Measurements from ENCODE around the gene ODC1. TPM values are rescaled to one million over a fixed set of nuclear protein-coding genes. Genes with fewer than 3 reads are reported as not detected.

Gene ODC1
- total RNA-seq, 1 donor, result 109 TPM

- no peak overlapping the region for H3K4me3 ChIP-seq (ENCODE audit: insufficient read depth, low read length)
- no peaks in the 10 kb centered on the region for H3K9me3 ChIP-seq (ENCODE audit: low read depth, low read length)
- no peak overlapping the region for H2AFZ ChIP-seq (ENCODE audit: low read length)
- H3K79me2 ChIP-seq (ENCODE audit: insufficient read depth, low read length), result peaks cover 2% of the 10 kb centered on the region
- no peak for DNase-seq (ENCODE audit: insufficient read length, low spot score, missing footprints)
- H3K4me2 ChIP-seq (ENCODE audit: insufficient read depth, low read length), result no peak overlapping the region
- no peaks in the 10 kb centered on the region for H3K4me1 ChIP-seq (ENCODE audit: insufficient read depth, low read length)
- TF ChIP-seq CTCF (IDR thresholded peaks at IDR 0.05; ENCODE audit: extremely low read depth, low read depth, low read length), result no peak
- H3K27ac ChIP-seq (ENCODE audit: low read depth, low read length), result no peak overlapping the region
- H4K20me1 ChIP-seq (ENCODE audit: insufficient read depth, low read length), result no peaks in the 10 kb centered on the region
- peaks cover 43% of the 10 kb centered on the region for H3K36me3 ChIP-seq (ENCODE audit: insufficient read depth, low read length)
- H3K27me3 ChIP-seq (ENCODE audit: insufficient read depth, low read length), result no peaks in the 10 kb centered on the region
These were observed 9.4 kb downstream of the ODC1 start for GRCh38 chr2:10438688-10439087.

GRCh38 chr2:10437806-10438205 lies 10.3 kb downstream of the ODC1 start:
- Histone ChIP-seq H3K9me3 (ENCODE audit: low read depth, low read length) (no peaks in the 10 kb centered on the region), H3K4me1 (ENCODE audit: insufficient read depth, low read length) (no peaks in the 10 kb centered on the region), H4K20me1 (ENCODE audit: insufficient read depth, low read length) (no peaks in the 10 kb centered on the region), H3K36me3 (ENCODE audit: insufficient read depth, low read length) (peaks cover 34% of the 10 kb centered on the region), H3K27me3 (ENCODE audit: insufficient read depth, low read length) (no peaks in the 10 kb centered on the region), H3K79me2 (ENCODE audit: insufficient read depth, low read length) (no peaks in the 10 kb centered on the region), H2AFZ (ENCODE audit: low read length) (no peak overlapping the region), H3K4me2 (ENCODE audit: insufficient read depth, low read length) (no peak overlapping the region), H3K4me3 (ENCODE audit: insufficient read depth, low read length) (no peak overlapping the region), H3K27ac (ENCODE audit: low read depth, low read length) (no peak overlapping the region)
- no peak for DNase-seq (ENCODE audit: insufficient read length, low spot score, missing footprints)
- TF ChIP-seq CTCF (IDR thresholded peaks at IDR 0.05; ENCODE audit: extremely low read depth, low read depth, low read length), result no peak

DNA sequence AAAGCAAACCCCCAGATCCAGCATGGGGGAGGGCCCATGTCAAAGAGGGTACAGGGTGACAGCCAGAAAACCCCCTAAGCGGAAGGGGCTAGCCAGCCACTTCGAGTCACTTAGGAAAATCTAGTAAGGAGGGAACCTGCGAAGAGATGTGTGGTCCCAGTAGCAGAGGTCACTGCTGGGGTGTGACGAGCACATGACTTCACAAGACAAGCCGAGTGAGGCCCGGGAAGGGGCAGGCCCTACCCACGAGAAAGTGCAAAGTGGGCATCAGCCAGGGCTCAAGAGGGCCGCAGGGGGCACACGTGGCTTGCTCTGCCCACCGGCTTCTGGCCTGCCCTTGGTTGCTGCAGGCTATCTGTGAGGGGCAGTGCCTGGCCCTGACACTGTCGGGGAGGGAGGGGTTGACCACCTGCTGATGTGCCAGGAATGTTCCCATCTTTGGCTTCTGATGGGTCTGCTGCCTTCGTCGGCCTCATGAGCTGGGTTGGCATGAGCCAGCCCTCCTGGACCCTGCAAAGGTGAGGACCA lies 11.5 kb downstream of the ODC1 start:
- Histone ChIP-seq H3K4me3 (ENCODE audit: insufficient read depth, low read length) (no peak overlapping the region), H3K27ac (ENCODE audit: low read depth, low read length) (no peak overlapping the region)
- TF ChIP-seq CTCF (IDR thresholded peaks at IDR 0.05; ENCODE audit: extremely low read depth, low read depth, low read length), result no peak

DNA sequence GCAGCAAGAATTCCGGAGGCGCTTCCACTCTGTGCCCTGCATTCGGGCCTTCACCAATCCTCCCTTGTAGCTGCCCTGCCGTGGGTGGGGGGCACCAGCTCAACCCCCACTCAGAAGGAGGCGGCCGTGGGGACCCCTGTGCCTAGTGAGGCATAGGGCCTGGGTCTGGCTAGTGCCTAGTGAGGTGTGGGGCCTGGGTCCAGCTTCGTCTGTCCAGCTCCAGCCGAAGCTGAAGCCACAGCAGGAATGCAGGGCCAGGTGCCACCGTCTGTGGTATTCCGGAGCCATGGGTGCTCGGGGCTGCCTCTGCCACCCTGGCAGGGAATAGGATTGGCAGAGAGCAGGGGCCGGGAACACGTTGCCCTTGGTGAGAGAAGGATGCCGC lies 12.3 kb downstream of the ODC1 start:
- H3K4me2 ChIP-seq (ENCODE audit: insufficient read depth, low read length), result no peak overlapping the region
- no peaks in the 10 kb centered on the region for H3K9me3 ChIP-seq (ENCODE audit: low read depth, low read length)
- no peak overlapping the region for H3K27ac ChIP-seq (ENCODE audit: low read depth, low read length)
- TF ChIP-seq CTCF (IDR thresholded peaks at IDR 0.05; ENCODE audit: extremely low read depth, low read depth, low read length), result no peak
- no peak overlapping the region for H3K4me3 ChIP-seq (ENCODE audit: insufficient read depth, low read length)
- peaks cover 14% of the 10 kb centered on the region for H3K36me3 ChIP-seq (ENCODE audit: insufficient read depth, low read length)
- no peaks in the 10 kb centered on the region for H3K79me2 ChIP-seq (ENCODE audit: insufficient read depth, low read length)
- no peaks in the 10 kb centered on the region for H3K4me1 ChIP-seq (ENCODE audit: insufficient read depth, low read length)
- DNase-seq (ENCODE audit: insufficient read length, low spot score, missing footprints), result peak; percentile 55
- no peaks in the 10 kb centered on the region for H3K27me3 ChIP-seq (ENCODE audit: insufficient read depth, low read length)
- H4K20me1 ChIP-seq (ENCODE audit: insufficient read depth, low read length), result no peaks in the 10 kb centered on the region
- no peak overlapping the region for H2AFZ ChIP-seq (ENCODE audit: low read length)

More for the DNA sequence above, 11.5 kb downstream of the ODC1 start:
- Histone ChIP-seq H3K27me3 (ENCODE audit: insufficient read depth, low read length) (no peaks in the 10 kb centered on the region), H3K79me2 (ENCODE audit: insufficient read depth, low read length) (no peaks in the 10 kb centered on the region), H3K4me2 (ENCODE audit: insufficient read depth, low read length) (no peak overlapping the region), H4K20me1 (ENCODE audit: insufficient read depth, low read length) (no peaks in the 10 kb centered on the region), H3K4me1 (ENCODE audit: insufficient read depth, low read length) (no peaks in the 10 kb centered on the region), H3K9me3 (ENCODE audit: low read depth, low read length) (no peaks in the 10 kb centered on the region), H3K36me3 (ENCODE audit: insufficient read depth, low read length) (peaks cover 22% of the 10 kb centered on the region), H2AFZ (ENCODE audit: low read length) (no peak overlapping the region)
- DNase-seq (ENCODE audit: insufficient read length, low spot score, missing footprints), result peak; percentile 42

Data from osteoblast (primary cell).